Memory B cell (primary cell): Measurements from ENCODE around the gene AGPAT3.

Experiments used
- ATAC-seq: fragments of 150-1000 bp; cut with Tn5 transposase; 2 replicates; pipeline ENCODE4 v1.10.0; 2021; ENCODE audit warnings: low read depth, mild to moderate bottlenecking, moderate library complexity
- DNase-seq, 2 donors: peaks; one replicate each; pipeline ENCODE4 v3.0.0; 2022; ENCODE audit warnings: low spot score in 2 of 2
- H3K27ac Mint-ChIP-seq: one replicate; pipeline ENCODE4 v1.8.0; 2022; ENCODE audit warnings: mild to moderate bottlenecking, moderate library complexity, mixed read lengths
- H3K27me3 Mint-ChIP-seq: one replicate; pipeline ENCODE4 v1.8.0; 2022; ENCODE audit warnings: mixed read lengths
- H3K36me3 Mint-ChIP-seq: one replicate; pipeline ENCODE4 v1.8.0; 2022; ENCODE audit warnings: mild to moderate bottlenecking, mixed read lengths
- H3K4me1 Mint-ChIP-seq: one replicate; pipeline ENCODE4 v1.8.0; 2022; ENCODE audit warnings: mixed read lengths
- H3K4me3 Mint-ChIP-seq: one replicate; pipeline ENCODE4 v1.8.0; 2022; ENCODE audit warnings: mild to moderate bottlenecking, moderate library complexity, mixed read lengths
- H3K9me3 Mint-ChIP-seq: one replicate; pipeline ENCODE4 v1.8.0; 2022; ENCODE audit warnings: mixed read lengths

The AGPAT3 gene

GRCh38 chr21:43847301-43847700 is 17.7 kb upstream of the AGPAT3 start:
- peaks cover 5% of the 10 kb centered on the region for H3K4me1 Mint-ChIP-seq

DNA sequence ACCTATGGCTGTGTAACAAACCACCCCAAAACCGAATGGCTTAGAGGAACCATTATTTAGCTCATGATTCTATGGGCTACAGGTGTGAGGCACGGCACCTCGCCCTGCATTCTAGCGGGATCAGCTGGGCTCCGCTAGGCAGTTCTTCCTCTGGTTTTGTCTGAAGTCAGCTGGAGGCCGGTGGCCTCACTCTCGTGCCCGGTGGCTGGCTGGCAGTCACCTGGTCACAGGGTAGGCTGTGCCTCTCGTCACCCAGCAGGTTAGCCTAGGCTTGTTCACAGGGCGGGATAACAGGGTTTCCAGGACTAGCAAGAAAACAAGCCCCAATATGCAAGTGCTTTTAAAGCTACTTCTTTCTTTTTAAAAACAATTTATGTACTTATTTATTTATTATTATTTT is 16.3 kb upstream of the AGPAT3 start:
- DNase-seq (no peak), ATAC-seq (no peak)
- no peak overlapping the region for H3K27ac Mint-ChIP-seq
- peaks cover 2% of the 10 kb centered on the region for H3K27me3 Mint-ChIP-seq
- H3K4me1 Mint-ChIP-seq = no peaks in the 10 kb centered on the region
- no peak overlapping the region for H3K4me3 Mint-ChIP-seq
- H3K36me3 Mint-ChIP-seq = no peaks in the 10 kb centered on the region
- peaks cover 2% of the 10 kb centered on the region for H3K9me3 Mint-ChIP-seq

More at GRCh38 chr21:43847301-43847700, 17.7 kb upstream of the AGPAT3 start:
- Mint-ChIP-seq H3K4me3 (no peak overlapping the region), H3K27ac (no peak overlapping the region), H3K36me3 (no peaks in the 10 kb centered on the region), H3K27me3 (peaks cover 2% of the 10 kb centered on the region), H3K9me3 (peaks cover 2% of the 10 kb centered on the region)
- no peak for DNase-seq
- no peak for ATAC-seq

GRCh38 chr21:43849532-43850299 is 15.3 kb upstream of the AGPAT3 start:
- no peak overlapping the region for H3K27ac Mint-ChIP-seq

GRCh38 chr21:43850728-43851295 is 14.2 kb upstream of the AGPAT3 start:
- Mint-ChIP-seq H3K9me3 (peaks cover 2% of the 10 kb centered on the region), H3K27ac (no peak overlapping the region), H3K4me3 (no peak overlapping the region), H3K4me1 (peaks cover 8% of the 10 kb centered on the region), H3K27me3 (peaks cover 2% of the 10 kb centered on the region), H3K36me3 (no peaks in the 10 kb centered on the region)
- ATAC-seq (no peak), DNase-seq (no peak)

More at GRCh38 chr21:43849532-43850299, 15.3 kb upstream of the AGPAT3 start:
- Mint-ChIP-seq H3K4me3 (no peak overlapping the region), H3K4me1 (peaks cover 2% of the 10 kb centered on the region), H3K9me3 (peaks cover 2% of the 10 kb centered on the region), H3K36me3 (no peaks in the 10 kb centered on the region), H3K27me3 (peaks cover 2% of the 10 kb centered on the region)
- ATAC-seq (no peak), DNase-seq (no peak)

DNA sequence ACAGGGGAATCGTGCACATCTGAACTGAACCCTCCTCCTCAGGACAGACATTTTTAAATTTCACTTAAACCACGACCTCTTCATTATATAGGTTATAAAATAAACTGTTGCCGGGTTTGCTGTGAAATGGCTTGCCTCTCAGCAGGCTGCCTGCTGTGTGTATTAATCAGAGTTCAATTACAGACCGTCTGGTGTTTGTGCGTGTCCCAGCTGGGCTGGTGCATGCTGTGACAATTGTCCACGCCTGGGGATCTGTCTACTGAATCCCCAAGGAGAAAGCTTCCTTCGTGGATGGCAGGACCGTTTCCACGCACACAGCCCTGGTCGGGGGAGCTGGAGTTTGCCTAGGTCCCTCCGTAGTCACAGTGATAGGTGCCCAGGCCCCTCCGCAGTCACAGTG is 13.4 kb upstream of the AGPAT3 start:
- H3K4me3 Mint-ChIP-seq = no peak overlapping the region
- DNase-seq = no peak
- H3K27ac Mint-ChIP-seq = no peak overlapping the region
- peaks cover 2% of the 10 kb centered on the region for H3K27me3 Mint-ChIP-seq
- peaks cover 2% of the 10 kb centered on the region for H3K9me3 Mint-ChIP-seq
- H3K36me3 Mint-ChIP-seq = no peaks in the 10 kb centered on the region
- H3K4me1 Mint-ChIP-seq = peaks cover 8% of the 10 kb centered on the region
- no peak for ATAC-seq

- no peak for DNase-seq
- no peak overlapping the region for H3K4me3 Mint-ChIP-seq
- H3K9me3 Mint-ChIP-seq = peaks cover 2% of the 10 kb centered on the region
- H3K27ac Mint-ChIP-seq = no peak overlapping the region
- ATAC-seq = no peak
- H3K36me3 Mint-ChIP-seq = no peaks in the 10 kb centered on the region
- H3K27me3 Mint-ChIP-seq = peaks cover 2% of the 10 kb centered on the region
- H3K4me1 Mint-ChIP-seq = peaks cover 8% of the 10 kb centered on the region
Observed at GRCh38 chr21:43853851-43854772, 10.9 kb upstream of the AGPAT3 start.

GRCh38 chr21:43854773-43855633 is 10.0 kb upstream of the AGPAT3 start:
- H3K27ac Mint-ChIP-seq = no peak overlapping the region
- ATAC-seq (peak; percentile 89), DNase-seq (no peak)
- H3K36me3 Mint-ChIP-seq = no peaks in the 10 kb centered on the region
- H3K4me3 Mint-ChIP-seq = peak overlapping the region; percentile 22
- peaks cover 2% of the 10 kb centered on the region for H3K9me3 Mint-ChIP-seq
- peaks cover 8% of the 10 kb centered on the region for H3K4me1 Mint-ChIP-seq
- H3K27me3 Mint-ChIP-seq = no peaks in the 10 kb centered on the region

- Mint-ChIP-seq H3K9me3 (no peaks in the 10 kb centered on the region), H3K36me3 (no peaks in the 10 kb centered on the region), H3K4me3 (no peak overlapping the region), H3K27ac (no peak overlapping the region), H3K27me3 (no peaks in the 10 kb centered on the region), H3K4me1 (peaks cover 8% of the 10 kb centered on the region)
- no peak for DNase-seq
- no peak for ATAC-seq
Observed at GRCh38 chr21:43855955-43856354, 9.1 kb upstream of the AGPAT3 start.

GRCh38 chr21:43858806-43859648 is 6.0 kb upstream of the AGPAT3 start:
- Mint-ChIP-seq H3K27ac (no peak overlapping the region), H3K36me3 (no peaks in the 10 kb centered on the region), H3K9me3 (no peaks in the 10 kb centered on the region), H3K4me1 (peaks cover 16% of the 10 kb centered on the region), H3K4me3 (no peak overlapping the region), H3K27me3 (no peaks in the 10 kb centered on the region)
- ATAC-seq (no peak), DNase-seq (no peak)

DNA sequence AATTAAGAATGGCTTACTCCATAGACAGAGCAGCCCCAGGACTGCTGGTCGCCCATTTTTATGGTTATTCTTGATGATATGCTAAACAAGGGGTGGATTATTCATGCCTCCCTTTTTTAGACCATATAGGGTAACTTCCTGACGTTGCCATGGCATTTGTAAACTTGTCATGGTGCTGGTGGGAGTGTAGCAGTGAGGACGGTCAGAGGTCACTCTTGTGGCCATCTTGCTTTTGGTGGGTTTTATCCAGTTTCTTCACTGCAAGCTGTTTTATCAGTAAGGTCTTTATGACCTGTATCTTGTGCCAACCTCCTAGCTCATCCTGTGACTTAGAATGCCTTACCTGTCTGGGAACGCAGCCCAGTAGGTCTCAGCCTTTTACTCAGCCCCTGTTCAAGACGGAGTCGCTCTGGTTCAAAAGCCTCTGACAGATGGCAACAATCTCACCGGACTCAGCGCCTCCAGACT is 5.2 kb upstream of the AGPAT3 start:
- Mint-ChIP-seq H3K4me1 (peaks cover 14% of the 10 kb centered on the region), H3K9me3 (no peaks in the 10 kb centered on the region), H3K27ac (no peak overlapping the region), H3K36me3 (no peaks in the 10 kb centered on the region), H3K4me3 (no peak overlapping the region), H3K27me3 (no peaks in the 10 kb centered on the region)
- DNase-seq = no peak
- ATAC-seq = no peak

DNA sequence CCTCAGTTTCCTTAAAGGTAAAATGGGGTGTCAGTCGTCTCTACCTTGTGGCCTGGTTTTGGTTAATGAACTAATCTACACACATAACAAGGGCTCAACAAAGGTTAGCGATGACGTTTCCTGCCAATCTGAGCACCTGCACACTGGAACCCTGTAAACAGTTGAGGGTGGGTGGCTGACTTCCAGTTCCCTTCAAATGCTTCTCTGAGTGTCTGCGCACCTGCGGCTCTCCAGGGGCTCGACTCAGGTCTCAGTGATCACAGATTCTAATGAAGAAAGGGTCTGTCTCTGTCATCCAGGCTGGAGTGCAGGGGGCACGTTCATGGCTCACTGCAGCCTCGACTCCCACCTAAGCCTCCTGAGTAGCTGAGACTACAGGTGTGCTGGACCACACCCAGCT is 3.3 kb upstream of the AGPAT3 start:
- ATAC-seq (peak; percentile 16), DNase-seq (no peak)
- Mint-ChIP-seq H3K27ac (peak overlapping the region; percentile 20), H3K9me3 (no peaks in the 10 kb centered on the region), H3K36me3 (no peaks in the 10 kb centered on the region), H3K4me1 (peaks cover 13% of the 10 kb centered on the region), H3K27me3 (no peaks in the 10 kb centered on the region), H3K4me3 (no peak overlapping the region)

- peaks cover 30% of the 10 kb centered on the region for H3K4me1 Mint-ChIP-seq
- no peaks in the 10 kb centered on the region for H3K9me3 Mint-ChIP-seq
- DNase-seq = peak in 1 of 2 donors; percentile 40
- H3K27me3 Mint-ChIP-seq = no peaks in the 10 kb centered on the region
- no peak overlapping the region for H3K27ac Mint-ChIP-seq
- H3K4me3 Mint-ChIP-seq = peak overlapping the region; percentile 49
- peak; percentile 16 for ATAC-seq
- H3K36me3 Mint-ChIP-seq = peaks cover 5% of the 10 kb centered on the region
Observed at GRCh38 chr21:43864313-43864961, 586 bp upstream of the AGPAT3 start.
